HCT116 (cell line): ENCODE results near the gene SLC9A2.

Source experiments
- ELF1 ChIP-seq: IDR thresholded peaks from 2 replicates; pipeline ENCODE4 v1.6.1; 2012; ENCODE audit warnings: low read depth, borderline replicate concordance
- EZH2 ChIP-seq: fragments of 200-600 bp; sonication (generic); IDR thresholded peaks from 2 replicates; pipeline ENCODE4 v1.6.1; 2017; ENCODE audit warnings: antibody characterized with exemption, mixed run types
- JUND ChIP-seq: IDR thresholded peaks from 2 replicates; pipeline ENCODE4 v1.6.1; 2012
- POLR2A ChIP-seq: IDR thresholded peaks from 2 replicates; pipeline ENCODE4 v1.7.0; 2011; ENCODE audit warnings: borderline replicate concordance; ENCODE audit not compliant: insufficient read depth, insufficient read length; ENCODE audit errors: extremely low read depth
- POLR2AphosphoS5 ChIP-seq: IDR thresholded peaks from 2 replicates; pipeline ENCODE4 v1.6.1; 2011; ENCODE audit warnings: mild to moderate bottlenecking, low read depth, low read length, moderate library complexity
- ZBTB33 ChIP-seq: IDR thresholded peaks from 2 replicates; pipeline ENCODE4 v1.6.1; 2011; ENCODE audit warnings: mild to moderate bottlenecking, low read length, moderate library complexity; ENCODE audit not compliant: insufficient replicate concordance; ENCODE audit errors: extremely low read depth
- ZFX ChIP-seq: fragments of 450-650 bp; IDR thresholded peaks from 2 replicates; pipeline ENCODE4 v1.6.1; 2017
- ZNF274 ChIP-seq: fragments of 200-500 bp; sonication (Bioruptor generic); IDR thresholded peaks from 2 replicates; pipeline ENCODE4 v1.6.1; 2014; ENCODE audit warnings: mild to moderate bottlenecking, low read depth, low read length, inconsistent platforms
- TF ChIP-seq, protein P1 (sequence below), 3 experiments: fragments of 200-600 bp in 1 of 3; sonication (generic) in 1 of 3; IDR thresholded peaks in 2 of 3; conservative IDR thresholded peaks in 1 of 3; 2 replicates each; pipeline ENCODE4 v1.5.1; 2012 to 2017; ENCODE audit warnings: low read depth in 2 of 3, low read length in 2 of 3, antibody characterized with exemption in 1 of 3, borderline replicate concordance in 1 of 3, control low read depth in 1 of 3, mild to moderate bottlenecking in 1 of 3, mixed read lengths in 1 of 3, mixed run types in 1 of 3, moderate library complexity in 1 of 3; ENCODE audit not compliant: insufficient read depth in 1 of 3
- TF ChIP-seq, protein P2 (sequence below): IDR thresholded peaks from 2 replicates; pipeline ENCODE4 v1.6.1; 2012; ENCODE audit warnings: low read depth
- TF ChIP-seq, protein P3 (sequence below): IDR thresholded peaks from 2 replicates; pipeline ENCODE4 v1.6.1; 2012

GRCh38 chr2:102588213-102588939 lies 31.0 kb upstream of the SLC9A2 start:
- TF ChIP-seq ZFX (no peak), EZH2 (no peak), POLR2A (no peak), ZNF274 (no peak), ELF1 (no peak), JUND (no peak), POLR2AphosphoS5 (no peak), ZBTB33 (no peak)
- TF ChIP-seq, protein P1, sequence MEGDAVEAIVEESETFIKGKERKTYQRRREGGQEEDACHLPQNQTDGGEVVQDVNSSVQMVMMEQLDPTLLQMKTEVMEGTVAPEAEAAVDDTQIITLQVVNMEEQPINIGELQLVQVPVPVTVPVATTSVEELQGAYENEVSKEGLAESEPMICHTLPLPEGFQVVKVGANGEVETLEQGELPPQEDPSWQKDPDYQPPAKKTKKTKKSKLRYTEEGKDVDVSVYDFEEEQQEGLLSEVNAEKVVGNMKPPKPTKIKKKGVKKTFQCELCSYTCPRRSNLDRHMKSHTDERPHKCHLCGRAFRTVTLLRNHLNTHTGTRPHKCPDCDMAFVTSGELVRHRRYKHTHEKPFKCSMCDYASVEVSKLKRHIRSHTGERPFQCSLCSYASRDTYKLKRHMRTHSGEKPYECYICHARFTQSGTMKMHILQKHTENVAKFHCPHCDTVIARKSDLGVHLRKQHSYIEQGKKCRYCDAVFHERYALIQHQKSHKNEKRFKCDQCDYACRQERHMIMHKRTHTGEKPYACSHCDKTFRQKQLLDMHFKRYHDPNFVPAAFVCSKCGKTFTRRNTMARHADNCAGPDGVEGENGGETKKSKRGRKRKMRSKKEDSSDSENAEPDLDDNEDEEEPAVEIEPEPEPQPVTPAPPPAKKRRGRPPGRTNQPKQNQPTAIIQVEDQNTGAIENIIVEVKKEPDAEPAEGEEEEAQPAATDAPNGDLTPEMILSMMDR (IDR thresholded peaks at IDR 0.05 in 2 of 3, conservative IDR thresholded peaks at IDR 0.05 in 1 of 3; ENCODE audit: borderline replicate concordance in 1 of 3, insufficient read depth in 1 of 3, low read depth in 2 of 3, low read length in 2 of 3), result no peak
- TF ChIP-seq, protein P2, sequence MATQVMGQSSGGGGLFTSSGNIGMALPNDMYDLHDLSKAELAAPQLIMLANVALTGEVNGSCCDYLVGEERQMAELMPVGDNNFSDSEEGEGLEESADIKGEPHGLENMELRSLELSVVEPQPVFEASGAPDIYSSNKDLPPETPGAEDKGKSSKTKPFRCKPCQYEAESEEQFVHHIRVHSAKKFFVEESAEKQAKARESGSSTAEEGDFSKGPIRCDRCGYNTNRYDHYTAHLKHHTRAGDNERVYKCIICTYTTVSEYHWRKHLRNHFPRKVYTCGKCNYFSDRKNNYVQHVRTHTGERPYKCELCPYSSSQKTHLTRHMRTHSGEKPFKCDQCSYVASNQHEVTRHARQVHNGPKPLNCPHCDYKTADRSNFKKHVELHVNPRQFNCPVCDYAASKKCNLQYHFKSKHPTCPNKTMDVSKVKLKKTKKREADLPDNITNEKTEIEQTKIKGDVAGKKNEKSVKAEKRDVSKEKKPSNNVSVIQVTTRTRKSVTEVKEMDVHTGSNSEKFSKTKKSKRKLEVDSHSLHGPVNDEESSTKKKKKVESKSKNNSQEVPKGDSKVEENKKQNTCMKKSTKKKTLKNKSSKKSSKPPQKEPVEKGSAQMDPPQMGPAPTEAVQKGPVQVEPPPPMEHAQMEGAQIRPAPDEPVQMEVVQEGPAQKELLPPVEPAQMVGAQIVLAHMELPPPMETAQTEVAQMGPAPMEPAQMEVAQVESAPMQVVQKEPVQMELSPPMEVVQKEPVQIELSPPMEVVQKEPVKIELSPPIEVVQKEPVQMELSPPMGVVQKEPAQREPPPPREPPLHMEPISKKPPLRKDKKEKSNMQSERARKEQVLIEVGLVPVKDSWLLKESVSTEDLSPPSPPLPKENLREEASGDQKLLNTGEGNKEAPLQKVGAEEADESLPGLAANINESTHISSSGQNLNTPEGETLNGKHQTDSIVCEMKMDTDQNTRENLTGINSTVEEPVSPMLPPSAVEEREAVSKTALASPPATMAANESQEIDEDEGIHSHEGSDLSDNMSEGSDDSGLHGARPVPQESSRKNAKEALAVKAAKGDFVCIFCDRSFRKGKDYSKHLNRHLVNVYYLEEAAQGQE, result no peak
- TF ChIP-seq, protein P3, sequence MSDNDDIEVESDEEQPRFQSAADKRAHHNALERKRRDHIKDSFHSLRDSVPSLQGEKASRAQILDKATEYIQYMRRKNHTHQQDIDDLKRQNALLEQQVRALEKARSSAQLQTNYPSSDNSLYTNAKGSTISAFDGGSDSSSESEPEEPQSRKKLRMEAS, result no peak
